K562 treated with DMSO at 1 percent for 4 hours (cell line): ENCODE results near the gene OR5W2. TPM values are rescaled to one million over a fixed set of nuclear protein-coding genes. Genes with fewer than 3 reads are reported as not detected.

Source experiments
- total RNA-seq: library from RNA; unstranded; fragments of 300-600 nt; gene quantifications from 2 replicates; pipeline ENCODE4 v1.2.3, GENCODE V29; 2022; ENCODE audit not compliant: insufficient read depth

Gene OR5W2
- total RNA-seq = not detected in 2 replicates

DNA sequence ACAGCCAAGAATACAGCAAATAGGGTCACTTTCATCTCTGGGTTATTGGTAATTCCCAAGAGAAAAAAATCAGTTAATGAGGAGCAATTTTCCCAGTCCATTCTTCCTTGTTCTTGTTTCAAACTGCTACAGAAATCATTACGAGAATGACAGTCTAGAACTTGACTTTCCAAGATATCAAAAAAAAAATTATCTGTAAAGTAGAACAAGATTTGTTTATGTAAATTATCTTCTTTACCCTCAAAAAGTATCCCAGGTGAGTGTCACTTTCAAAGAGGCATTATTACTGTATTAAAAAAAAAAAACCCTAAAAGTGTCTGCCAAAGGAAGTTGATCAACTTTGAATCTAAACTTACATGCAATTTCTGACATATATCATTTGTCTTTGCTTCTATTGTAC is at the start of gene OR5W2:
OR5W2 (minus strand) TSS at position 101 of the 400 bp plus-strand sequence; CDS start at position 101, 0 bp downstream.

DNA sequence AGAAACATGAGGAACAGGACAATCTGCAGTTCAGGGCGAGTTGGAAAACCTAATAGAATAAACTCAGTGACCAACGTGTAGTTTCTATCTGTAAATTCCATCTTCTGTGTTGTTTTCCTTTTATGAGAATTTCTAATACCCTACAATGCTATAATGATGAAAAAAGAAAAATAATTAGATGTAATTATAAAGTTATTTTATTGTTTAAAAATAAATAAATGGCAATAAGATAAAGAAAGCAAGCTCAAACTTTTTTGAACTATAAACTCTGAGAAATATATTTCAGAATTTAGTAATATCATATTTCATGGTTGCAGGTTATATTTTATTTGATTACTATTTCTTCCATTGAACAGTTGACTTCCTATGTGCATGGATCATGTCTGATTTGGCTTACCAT is 21.9 kb upstream of the OR5W2 start, which contains the start of gene OR5I1:
OR5I1 (minus strand) TSS at position 101 of the 400 bp plus-strand sequence; CDS start at position 101, 0 bp downstream.

DNA sequence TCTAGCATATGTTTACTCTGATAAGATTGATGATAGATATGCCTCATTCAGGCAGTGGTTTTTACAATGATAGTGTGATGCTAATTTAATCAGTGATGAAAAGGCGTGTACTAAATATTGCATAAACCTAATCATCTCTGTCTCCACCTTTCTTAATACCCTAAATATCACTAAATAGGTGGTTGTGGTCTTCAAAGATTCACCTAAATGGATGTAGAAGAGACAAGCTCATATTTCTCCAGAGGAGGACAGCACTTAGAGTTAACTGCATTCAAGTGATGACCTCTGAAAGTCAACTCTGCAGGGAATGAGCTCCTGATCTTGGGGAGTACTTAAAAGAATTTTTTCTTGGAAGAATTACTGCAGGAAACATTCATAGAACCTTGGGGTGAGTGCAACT is 31.4 kb downstream of the OR5W2 start, which contains the start of gene TRIM51:
TRIM51 (plus strand) TSS at position 301 of the 400 bp plus-strand sequence. CDS start 2,132 bp downstream, outside the sequence.

Other genes starting within 250 kb of the OR5W2 start
- not detected in 2 replicates for gene OR5D13, start 141.1 kb downstream of the OR5W2 start, total RNA-seq
- gene OR5D14, start 119.0 kb downstream of the OR5W2 start, total RNA-seq = not detected in 2 replicates
- not detected in 2 replicates for gene OR5L1, start 103.2 kb downstream of the OR5W2 start, total RNA-seq
- not detected in 2 replicates for gene OR5D18, start 95.0 kb downstream of the OR5W2 start, total RNA-seq
- not detected in 2 replicates for gene OR5L2, start 87.4 kb downstream of the OR5W2 start, total RNA-seq
- gene OR5D16, start 75.8 kb downstream of the OR5W2 start, total RNA-seq = not detected in 2 replicates
- gene TRIM51, start 31.3 kb downstream of the OR5W2 start, total RNA-seq = not detected in 2 replicates
- not detected in 2 replicates for gene OR5I1, start 21.8 kb upstream of the OR5W2 start, total RNA-seq
- not detected in 2 replicates for gene OR10AG1, start 55.4 kb upstream of the OR5W2 start, total RNA-seq
- gene OR5F1, start 80.0 kb upstream of the OR5W2 start, total RNA-seq = not detected in 2 replicates
- gene OR5AS1, start 113.1 kb upstream of the OR5W2 start, total RNA-seq = not detected in 2 replicates
- gene OR8I2, start 178.7 kb upstream of the OR5W2 start, total RNA-seq = not detected in 2 replicates
- gene OR8H2, start 189.1 kb upstream of the OR5W2 start, total RNA-seq = not detected in 2 replicates
- gene OR8H3, start 207.8 kb upstream of the OR5W2 start, total RNA-seq = not detected in 2 replicates
- not detected in 2 replicates for gene OR8J3, start 225.6 kb upstream of the OR5W2 start, total RNA-seq
- not detected in 2 replicates for gene OR8K5, start 245.7 kb upstream of the OR5W2 start, total RNA-seq